SK-N-SH (cell line): ENCODE results near the gene P2RY6. TPM values are rescaled to one million over a fixed set of nuclear protein-coding genes. Genes with fewer than 3 reads are reported as not detected.

ENCODE experiments used
- CTCF ChIA-PET: fragments of 300-600, 350-600 bp; formaldehyde crosslinking; extraction: SDS; loops from one replicate; lab custom pipeline; 2021; lab: Yijun Ruan, JAX
- POLR2A ChIA-PET: fragments of 350-600 bp; sonication (Branson Sonifier 250); formaldehyde crosslinking; extraction: SDS; loops from one replicate; lab custom pipeline; 2020; ENCODE audit warnings: antibody characterized with exemption, inconsistent platforms; lab: Yijun Ruan, JAX
- DNase-seq: peaks from one replicate; pipeline ENCODE4 v3.0.0; 2012
- H2AFZ ChIP-seq: fragments of 200-600 bp; sonication (generic); 2 replicates; pipeline ENCODE4 v1.8.1; 2016; ENCODE audit warnings: antibody characterized with exemption, mild to moderate bottlenecking, low read depth
- H3F3A ChIP-seq: fragments of 200-600 bp; sonication (generic); replicated peaks from 2 replicates; pipeline ENCODE3; 2016; ENCODE audit warnings: antibody characterized with exemption, mild to moderate bottlenecking; ENCODE audit not compliant: insufficient read depth
- H3K27ac ChIP-seq, 2 experiments: fragments of 200-500 bp in 1 of 2; fragments of 200-600 bp in 1 of 2; sonication (Bioruptor generic) in 1 of 2; sonication (generic), shearing (Covaris generic) in 1 of 2; 2 replicates each; pipeline versions ENCODE4 v1.5.1 to v1.6.1; 2014 to 2016; ENCODE audit warnings: low read depth in 2 of 2, inconsistent platforms in 1 of 2, low read length in 1 of 2, mild to moderate bottlenecking in 1 of 2, mixed read lengths in 1 of 2
- H3K27me3 ChIP-seq: fragments of 200-600 bp; sonication (generic), shearing (Covaris generic); 2 replicates; pipeline ENCODE4 v1.6.1; 2016; ENCODE audit warnings: mixed run types; ENCODE audit not compliant: insufficient read depth
- H3K36me3 ChIP-seq, 2 experiments: fragments of 200-500 bp in 1 of 2; fragments of 200-600 bp in 1 of 2; sonication (Bioruptor generic) in 1 of 2; sonication (generic) in 1 of 2; replicated peaks in 1 of 2; 2 replicates each; pipeline versions ENCODE3 to v1.5.1; 2014 to 2016; ENCODE audit warnings: low read length in 1 of 2, mild to moderate bottlenecking in 1 of 2; ENCODE audit not compliant: insufficient read depth in 2 of 2, control insufficient read depth in 1 of 2
- H3K4me1 ChIP-seq, 2 experiments: fragments of 200-500 bp in 1 of 2; fragments of 200-600 bp in 1 of 2; sonication (Bioruptor generic) in 1 of 2; sonication (generic), shearing (Covaris generic) in 1 of 2; 2 replicates each; pipeline versions ENCODE4 v1.5.1 to v1.6.1; 2014 to 2016; ENCODE audit warnings: low read depth in 1 of 2, low read length in 1 of 2, mixed run types in 1 of 2; ENCODE audit not compliant: insufficient read depth in 2 of 2, control insufficient read depth in 1 of 2
- H3K4me2 ChIP-seq: fragments of 200-600 bp; sonication (generic), shearing (Covaris generic); 2 replicates; pipeline ENCODE4 v1.6.1; 2017; ENCODE audit warnings: mixed run types
- H3K4me3 ChIP-seq, 2 experiments: fragments of 200-500 bp in 1 of 2; fragments of 200-600 bp in 1 of 2; sonication (Bioruptor generic) in 1 of 2; sonication (generic), shearing (Covaris generic) in 1 of 2; 2 replicates each; pipeline versions ENCODE4 v1.5.1 to v1.8.1; 2014 to 2016; ENCODE audit warnings: low read depth in 2 of 2, inconsistent platforms in 1 of 2, low read length in 1 of 2, mild to moderate bottlenecking in 1 of 2, mixed read lengths in 1 of 2, moderate library complexity in 1 of 2
- H3K79me2 ChIP-seq: fragments of 200-600 bp; sonication (generic); 2 replicates; pipeline ENCODE4 v1.8.1; 2017; ENCODE audit warnings: mild to moderate bottlenecking; ENCODE audit not compliant: insufficient read depth
- H3K9ac ChIP-seq: fragments of 200-600 bp; sonication (generic); 2 replicates; pipeline ENCODE4 v1.6.1; 2017; ENCODE audit warnings: mixed run types
- H3K9me2 ChIP-seq: fragments of 200-600 bp; sonication (generic); 2 replicates; pipeline ENCODE4 v1.6.1; 2017; ENCODE audit warnings: mixed run types
- H3K9me3 ChIP-seq: fragments of 200-600 bp; sonication (generic); 2 replicates; pipeline ENCODE4 v1.6.1; 2017; ENCODE audit warnings: mixed run types, mild to moderate bottlenecking, moderate library complexity
- H4K20me1 ChIP-seq: fragments of 200-600 bp; sonication (generic); 2 replicates; pipeline ENCODE4 v1.6.1; 2017; ENCODE audit warnings: mild to moderate bottlenecking, mixed run types; ENCODE audit not compliant: insufficient read depth
- CHD2 ChIP-seq: fragments of 150-350 bp; IDR thresholded peaks from 2 replicates; pipeline ENCODE4 v1.6.1; 2018; ENCODE audit warnings: low read length; ENCODE audit not compliant: partially characterized antibody
- ELF1 ChIP-seq: IDR thresholded peaks from 2 replicates; pipeline ENCODE4 v1.4.0; 2012
- EP300 ChIP-seq, 2 experiments: IDR thresholded peaks; 2 replicates each; pipeline versions ENCODE4 v1.4.0 to v1.6.1; 2012; ENCODE audit warnings: borderline replicate concordance in 1 of 2, low read depth in 1 of 2, low read length in 1 of 2
- FOSL2 ChIP-seq: IDR thresholded peaks from 2 replicates; pipeline ENCODE4 v1.4.0; 2012; ENCODE audit warnings: low read depth, mild to moderate bottlenecking, moderate library complexity, borderline replicate concordance
- NFIC ChIP-seq: IDR thresholded peaks from 2 replicates; pipeline ENCODE4 v1.4.0; 2012; ENCODE audit warnings: borderline replicate concordance
- RAD21 ChIP-seq: IDR thresholded peaks from 2 replicates; pipeline ENCODE4 v1.6.1; 2012; ENCODE audit warnings: mild to moderate bottlenecking, low read length
- TCF12 ChIP-seq: IDR thresholded peaks from 2 replicates; pipeline ENCODE4 v1.4.0; 2012
- WGBS: methylation state at CpG from one replicate; pipeline ENCODE4 v1.1.6; 2017; ENCODE audit warnings: low lambda C conversion rate; 5-methylcytosine and 5-hydroxymethylcytosine counted together
- polyA plus RNA-seq, 3 experiments: library from polyadenylated mRNA; depleted of rRNA; stranded (reverse); fragments of >200 nt; gene quantifications; 2 replicates each; pipeline ENCODE4 v1.2.3, GENCODE V29; 2012
- TF ChIP-seq, protein P1 (sequence below): IDR thresholded peaks from 2 replicates; pipeline ENCODE4 v1.4.0; 2012; ENCODE audit warnings: low read depth, borderline replicate concordance
- TF ChIP-seq, protein P2 (sequence below): fragments of 150-350 bp; IDR thresholded peaks from 2 replicates; pipeline ENCODE4 v1.6.1; 2016; ENCODE audit warnings: mild to moderate bottlenecking, low read depth, low read length
- TF ChIP-seq, protein P3 (sequence below): IDR thresholded peaks from 2 replicates; pipeline ENCODE4 v1.6.1; 2012; ENCODE audit warnings: mild to moderate bottlenecking, low read depth, low read length, moderate library complexity
- TF ChIP-seq, protein P4 (sequence below): IDR thresholded peaks from 2 replicates; pipeline ENCODE4 v1.4.0; 2012; ENCODE audit warnings: low read depth, borderline replicate concordance

The P2RY6 gene
- polyA plus RNA-seq, 1 of the 3 experiments (the other 2 are of a cell fraction) = 0.15 TPM

DNA sequence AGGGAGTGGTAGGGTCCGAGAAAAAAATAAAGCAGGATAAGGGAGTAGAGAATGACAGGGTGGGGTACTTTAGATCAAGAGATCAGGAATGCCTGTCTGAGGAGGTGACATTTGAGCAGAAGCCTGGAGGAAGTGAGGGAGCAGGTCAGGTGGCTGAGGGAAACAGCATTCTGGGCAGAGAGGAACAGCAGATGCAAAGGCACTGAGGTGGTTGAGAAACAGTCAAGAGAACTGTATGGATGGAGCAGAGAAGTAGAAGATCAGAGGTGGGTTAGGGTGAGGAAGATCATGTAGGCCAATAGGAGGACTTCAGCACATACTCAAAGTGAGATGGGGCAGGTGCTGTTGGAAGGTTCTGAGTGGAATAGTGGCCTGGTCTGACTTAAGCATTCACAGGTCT is 44.3 kb downstream of the P2RY6 start:
- Histone ChIP-seq H3K9me3 (no peaks in the 10 kb centered on the region), H2AFZ (no peak overlapping the region), H4K20me1 (peaks cover 77% of the 10 kb centered on the region), H3K4me3 (no peak overlapping the region), H3K79me2 (peaks cover 100% of the 10 kb centered on the region), H3K4me1 (peaks cover 75 to 80% of the 10 kb centered on the region in 2 experiments), H3F3A (peaks cover 14% of the 10 kb centered on the region), H3K9me2 (no peaks in the 10 kb centered on the region), H3K9ac (no peak overlapping the region), H3K36me3 (peaks cover 4 to 7% of the 10 kb centered on the region in 2 experiments), H3K4me2 (peak overlapping the region; percentile 99; the same call in 1 of the 2 replicates), H3K27ac (peak overlapping the region in 1 of 2 experiments; percentile 98; a peak in 2 of 4 replicates), H3K27me3 (no peaks in the 10 kb centered on the region)
- POLR2A ChIA-PET = no interaction called here
- CTCF ChIA-PET = interaction anchor here (2.2 to 17.6 kb wide), 3 partner anchors 7 to 27 kb away, joined by 7 to 395 read pairs (median 223); partner anchors contain the start of gene ARHGEF17
- 92% methylated on average over 1 of the region's 1 CpG for WGBS
- TF ChIP-seq, protein P1, sequence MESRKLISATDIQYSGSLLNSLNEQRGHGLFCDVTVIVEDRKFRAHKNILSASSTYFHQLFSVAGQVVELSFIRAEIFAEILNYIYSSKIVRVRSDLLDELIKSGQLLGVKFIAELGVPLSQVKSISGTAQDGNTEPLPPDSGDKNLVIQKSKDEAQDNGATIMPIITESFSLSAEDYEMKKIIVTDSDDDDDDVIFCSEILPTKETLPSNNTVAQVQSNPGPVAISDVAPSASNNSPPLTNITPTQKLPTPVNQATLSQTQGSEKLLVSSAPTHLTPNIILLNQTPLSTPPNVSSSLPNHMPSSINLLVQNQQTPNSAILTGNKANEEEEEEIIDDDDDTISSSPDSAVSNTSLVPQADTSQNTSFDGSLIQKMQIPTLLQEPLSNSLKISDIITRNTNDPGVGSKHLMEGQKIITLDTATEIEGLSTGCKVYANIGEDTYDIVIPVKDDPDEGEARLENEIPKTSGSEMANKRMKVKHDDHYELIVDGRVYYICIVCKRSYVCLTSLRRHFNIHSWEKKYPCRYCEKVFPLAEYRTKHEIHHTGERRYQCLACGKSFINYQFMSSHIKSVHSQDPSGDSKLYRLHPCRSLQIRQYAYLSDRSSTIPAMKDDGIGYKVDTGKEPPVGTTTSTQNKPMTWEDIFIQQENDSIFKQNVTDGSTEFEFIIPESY = no peak
- TF ChIP-seq, protein P2, sequence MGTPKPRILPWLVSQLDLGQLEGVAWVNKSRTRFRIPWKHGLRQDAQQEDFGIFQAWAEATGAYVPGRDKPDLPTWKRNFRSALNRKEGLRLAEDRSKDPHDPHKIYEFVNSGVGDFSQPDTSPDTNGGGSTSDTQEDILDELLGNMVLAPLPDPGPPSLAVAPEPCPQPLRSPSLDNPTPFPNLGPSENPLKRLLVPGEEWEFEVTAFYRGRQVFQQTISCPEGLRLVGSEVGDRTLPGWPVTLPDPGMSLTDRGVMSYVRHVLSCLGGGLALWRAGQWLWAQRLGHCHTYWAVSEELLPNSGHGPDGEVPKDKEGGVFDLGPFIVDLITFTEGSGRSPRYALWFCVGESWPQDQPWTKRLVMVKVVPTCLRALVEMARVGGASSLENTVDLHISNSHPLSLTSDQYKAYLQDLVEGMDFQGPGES = no peak
- TF ChIP-seq RAD21 (no peak), FOSL2 (no peak)
- TF ChIP-seq, protein P3, sequence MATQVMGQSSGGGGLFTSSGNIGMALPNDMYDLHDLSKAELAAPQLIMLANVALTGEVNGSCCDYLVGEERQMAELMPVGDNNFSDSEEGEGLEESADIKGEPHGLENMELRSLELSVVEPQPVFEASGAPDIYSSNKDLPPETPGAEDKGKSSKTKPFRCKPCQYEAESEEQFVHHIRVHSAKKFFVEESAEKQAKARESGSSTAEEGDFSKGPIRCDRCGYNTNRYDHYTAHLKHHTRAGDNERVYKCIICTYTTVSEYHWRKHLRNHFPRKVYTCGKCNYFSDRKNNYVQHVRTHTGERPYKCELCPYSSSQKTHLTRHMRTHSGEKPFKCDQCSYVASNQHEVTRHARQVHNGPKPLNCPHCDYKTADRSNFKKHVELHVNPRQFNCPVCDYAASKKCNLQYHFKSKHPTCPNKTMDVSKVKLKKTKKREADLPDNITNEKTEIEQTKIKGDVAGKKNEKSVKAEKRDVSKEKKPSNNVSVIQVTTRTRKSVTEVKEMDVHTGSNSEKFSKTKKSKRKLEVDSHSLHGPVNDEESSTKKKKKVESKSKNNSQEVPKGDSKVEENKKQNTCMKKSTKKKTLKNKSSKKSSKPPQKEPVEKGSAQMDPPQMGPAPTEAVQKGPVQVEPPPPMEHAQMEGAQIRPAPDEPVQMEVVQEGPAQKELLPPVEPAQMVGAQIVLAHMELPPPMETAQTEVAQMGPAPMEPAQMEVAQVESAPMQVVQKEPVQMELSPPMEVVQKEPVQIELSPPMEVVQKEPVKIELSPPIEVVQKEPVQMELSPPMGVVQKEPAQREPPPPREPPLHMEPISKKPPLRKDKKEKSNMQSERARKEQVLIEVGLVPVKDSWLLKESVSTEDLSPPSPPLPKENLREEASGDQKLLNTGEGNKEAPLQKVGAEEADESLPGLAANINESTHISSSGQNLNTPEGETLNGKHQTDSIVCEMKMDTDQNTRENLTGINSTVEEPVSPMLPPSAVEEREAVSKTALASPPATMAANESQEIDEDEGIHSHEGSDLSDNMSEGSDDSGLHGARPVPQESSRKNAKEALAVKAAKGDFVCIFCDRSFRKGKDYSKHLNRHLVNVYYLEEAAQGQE = no peak
- TF ChIP-seq, protein P4, sequence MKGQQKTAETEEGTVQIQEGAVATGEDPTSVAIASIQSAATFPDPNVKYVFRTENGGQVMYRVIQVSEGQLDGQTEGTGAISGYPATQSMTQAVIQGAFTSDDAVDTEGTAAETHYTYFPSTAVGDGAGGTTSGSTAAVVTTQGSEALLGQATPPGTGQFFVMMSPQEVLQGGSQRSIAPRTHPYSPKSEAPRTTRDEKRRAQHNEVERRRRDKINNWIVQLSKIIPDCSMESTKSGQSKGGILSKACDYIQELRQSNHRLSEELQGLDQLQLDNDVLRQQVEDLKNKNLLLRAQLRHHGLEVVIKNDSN = no peak
- no peak for DNase-seq

DNA sequence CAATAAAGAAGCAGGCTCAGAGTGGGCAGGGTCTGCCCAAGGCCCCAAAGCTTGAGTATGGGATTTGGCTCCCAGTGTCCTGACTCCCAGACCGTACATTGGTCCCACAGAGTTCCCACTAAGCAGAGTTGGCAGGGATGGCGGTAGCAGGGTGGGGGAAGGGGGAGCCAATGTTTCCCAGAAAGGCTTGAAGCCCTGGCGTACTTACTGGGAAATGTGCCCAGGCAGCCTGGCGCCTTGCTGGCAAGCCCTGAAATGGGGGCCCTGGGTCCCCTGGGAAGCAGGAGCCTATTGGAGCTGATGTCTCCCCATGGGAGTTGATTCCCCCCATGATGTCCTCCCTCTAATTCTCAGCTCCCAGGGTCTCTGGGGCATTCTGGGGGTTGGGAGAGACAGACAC is 45.2 kb downstream of the P2RY6 start:
- Histone ChIP-seq H3K9me2 (no peaks in the 10 kb centered on the region), H3K27ac (peak overlapping the region; percentile 64 to 98; a peak in 3 of 4 replicates), H3K4me3 (no peak overlapping the region), H3K9me3 (no peaks in the 10 kb centered on the region), H3K4me1 (peaks cover 75 to 80% of the 10 kb centered on the region in 2 experiments), H4K20me1 (peaks cover 67% of the 10 kb centered on the region), H3K79me2 (peaks cover 98% of the 10 kb centered on the region), H3K27me3 (no peaks in the 10 kb centered on the region), H3K4me2 (peak overlapping the region; percentile 99; the same call in 1 of the 2 replicates), H3F3A (peaks cover 23% of the 10 kb centered on the region), H3K36me3 (peaks cover 4 to 7% of the 10 kb centered on the region in 2 experiments), H3K9ac (no peak overlapping the region), H2AFZ (no peak overlapping the region)
- TF ChIP-seq EP300 (IDR thresholded peaks at IDR 0.05; ENCODE audit: borderline replicate concordance in 1 of 2, low read depth in 1 of 2, low read length in 1 of 2) = 0 out of 4 replicates have a peak, but pooled peaks of 1 of the 2 experiments have one; percentile 15
- peak; percentile 69; the same call in 1 of the 2 replicates for TF ChIP-seq NFIC
- peak; percentile 13; the same call in 1 of the 2 replicates for TF ChIP-seq TCF12
- no peak for TF ChIP-seq ELF1
- TF ChIP-seq CHD2 = peak; percentile 37
- no peak for TF ChIP-seq FOSL2
- CTCF ChIA-PET = interaction anchor here (1.3 to 17.6 kb wide), 4 partner anchors 8 to 28 kb away, joined by 5 to 395 read pairs (median 115); partner anchors contain the start of gene ARHGEF17
- POLR2A ChIA-PET = interaction anchor here (1.8 kb wide), 1 partner anchor 10 kb away, joined by 4 read pairs; no protein-coding TSS in a partner anchor
- 73% methylated on average over 2 of the region's 4 CpGs for WGBS
- DNase-seq = no peak
